Stimulated activated CD4-positive, alpha-beta T cell treated with anti-CD3 and anti-CD28 coated beads, TNF-alpha, amount 100 ng/mL, for 4 hours (primary cell): ENCODE results near the gene TRAF1.

Experiments used
- DNase-seq, 3 experiments: peaks; one replicate each; pipeline ENCODE4 v3.0.0-alpha.2; 2020; ENCODE audit warnings: low read depth in 3 of 3

The TRAF1 gene

GRCh38 chr9:120905315-120906164 is 21.1 kb downstream of the TRAF1 start:
- DNase-seq = no peak

GRCh38 chr9:120904978-120905301 is 21.7 kb downstream of the TRAF1 start:
- DNase-seq = no peak

GRCh38 chr9:120904061-120904977 is 22.3 kb downstream of the TRAF1 start:
- DNase-seq = no peak

- no peak for DNase-seq
Observed at GRCh38 chr9:120902569-120903535, 23.7 kb downstream of the TRAF1 start.

GRCh38 chr9:120901755-120902568 is 24.6 kb downstream of the TRAF1 start:
- DNase-seq = no peak

GRCh38 chr9:120900824-120901223 is 25.8 kb downstream of the TRAF1 start:
- DNase-seq = no peak

- DNase-seq = no peak
Observed at GRCh38 chr9:120899490-120900068, 27.0 kb downstream of the TRAF1 start.

- no peak for DNase-seq
Observed at GRCh38 chr9:120898396-120898795, 28.2 kb downstream of the TRAF1 start.

GRCh38 chr9:120895951-120896350 is 30.6 kb downstream of the TRAF1 start:
- no peak for DNase-seq

- DNase-seq = no peak
Observed at GRCh38 chr9:120894321-120895148, 32.1 kb downstream of the TRAF1 start.

GRCh38 chr9:120893611-120894307 is 32.8 kb downstream of the TRAF1 start:
- DNase-seq = no peak

- peak in 1 of 3 experiments; percentile 61 for DNase-seq
Observed at GRCh38 chr9:120892748-120893610, 33.6 kb downstream of the TRAF1 start.

- DNase-seq = no peak
Observed at GRCh38 chr9:120891884-120892747, 34.5 kb downstream of the TRAF1 start.

- no peak for DNase-seq
Observed at GRCh38 chr9:120891245-120891883, 35.2 kb downstream of the TRAF1 start.

- no peak for DNase-seq
Observed at GRCh38 chr9:120890320-120891244, 36.0 kb downstream of the TRAF1 start.
